Measurements from ENCODE around the gene WNT11. TPM values are rescaled to one million over a fixed set of nuclear protein-coding genes. Genes with fewer than 3 reads are reported as not detected.

WNT11 gene
- total and polyA plus RNA-seq, 2 of the 13 experiments (the other 11 are each of a cell fraction or from before 2014, with no cell fraction given): 0.34 to 0.66 TPM

GRCh38 chr11:76239483-76240160 is 33.3 kb upstream of the WNT11 start (continued):
- peak; percentile 50 for TF ChIP-seq PAXIP1 (CRISPR knock-in tag; conservative IDR thresholded peaks at IDR 0.05)
- TF ChIP-seq ZNF407 (CRISPR knock-in tag; IDR thresholded peaks at IDR 0.05; ENCODE audit: not compliant biosample characterization): no peak
- no peak for TF ChIP-seq ARID2 (CRISPR knock-in tag; IDR thresholded peaks at IDR 0.05; ENCODE audit: borderline replicate concordance)
- no peak for TF ChIP-seq FOXP1 (IDR thresholded peaks at IDR 0.05)
- TF ChIP-seq FOXP1 (CRISPR knock-in tag; IDR thresholded peaks at IDR 0.05): no peak
